Activated CD4-positive, CD25-positive, alpha-beta regulatory T cell treated with anti-CD3 and anti-CD28 coated beads, Interleukin-2, amount 50 U/mL, for 16 hours (primary cell): ENCODE results near the gene BFSP2.

Experiments used
- DNase-seq: peaks from one replicate; pipeline ENCODE4 v3.0.0-alpha.2; 2020; ENCODE audit warnings: low read depth, low spot score

BFSP2 gene, protein sequence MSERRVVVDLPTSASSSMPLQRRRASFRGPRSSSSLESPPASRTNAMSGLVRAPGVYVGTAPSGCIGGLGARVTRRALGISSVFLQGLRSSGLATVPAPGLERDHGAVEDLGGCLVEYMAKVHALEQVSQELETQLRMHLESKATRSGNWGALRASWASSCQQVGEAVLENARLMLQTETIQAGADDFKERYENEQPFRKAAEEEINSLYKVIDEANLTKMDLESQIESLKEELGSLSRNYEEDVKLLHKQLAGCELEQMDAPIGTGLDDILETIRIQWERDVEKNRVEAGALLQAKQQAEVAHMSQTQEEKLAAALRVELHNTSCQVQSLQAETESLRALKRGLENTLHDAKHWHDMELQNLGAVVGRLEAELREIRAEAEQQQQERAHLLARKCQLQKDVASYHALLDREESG

DNA sequence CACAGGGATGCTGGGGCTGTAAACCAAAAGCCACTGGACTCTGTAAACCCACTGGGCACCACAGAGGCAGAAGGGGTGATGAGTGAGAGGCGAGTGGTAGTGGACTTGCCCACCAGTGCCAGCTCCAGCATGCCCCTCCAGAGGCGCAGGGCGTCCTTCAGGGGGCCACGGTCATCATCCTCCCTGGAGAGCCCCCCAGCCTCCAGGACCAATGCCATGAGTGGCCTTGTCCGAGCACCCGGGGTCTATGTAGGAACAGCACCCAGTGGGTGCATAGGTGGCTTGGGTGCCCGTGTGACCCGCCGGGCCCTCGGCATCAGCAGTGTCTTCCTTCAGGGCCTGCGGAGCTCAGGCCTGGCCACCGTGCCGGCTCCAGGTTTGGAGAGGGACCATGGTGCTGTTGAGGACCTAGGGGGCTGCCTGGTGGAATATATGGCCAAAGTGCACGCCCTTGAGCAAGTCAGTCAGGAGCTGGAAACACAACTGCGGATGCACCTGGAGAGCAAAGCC is at the start of gene BFSP2:
TSS of gene BFSP2 (plus strand) at position 51 of the 510 bp plus-strand sequence. CDS start at position 79, 28 bp downstream.
- DNase-seq = no peak

DNA sequence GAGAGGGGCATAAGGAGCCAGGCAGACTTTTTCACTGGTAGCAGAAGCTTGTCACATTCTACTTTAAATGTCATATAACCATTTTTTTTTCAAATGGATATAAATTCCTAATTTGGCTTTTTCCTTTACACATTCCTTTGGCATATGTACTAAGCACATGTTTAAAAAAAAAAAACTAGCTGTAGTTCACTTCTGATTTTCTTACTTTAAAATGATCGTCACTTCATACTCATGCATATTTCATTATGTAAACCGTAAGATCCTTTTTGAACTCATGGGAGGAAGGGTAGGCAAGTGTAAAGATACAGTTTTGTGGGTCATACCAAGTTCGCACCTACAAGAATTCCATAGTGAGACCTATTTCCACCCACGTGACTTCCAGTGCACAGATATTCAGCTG is 45.1 kb upstream of the BFSP2 start:
- no peak for DNase-seq

DNA sequence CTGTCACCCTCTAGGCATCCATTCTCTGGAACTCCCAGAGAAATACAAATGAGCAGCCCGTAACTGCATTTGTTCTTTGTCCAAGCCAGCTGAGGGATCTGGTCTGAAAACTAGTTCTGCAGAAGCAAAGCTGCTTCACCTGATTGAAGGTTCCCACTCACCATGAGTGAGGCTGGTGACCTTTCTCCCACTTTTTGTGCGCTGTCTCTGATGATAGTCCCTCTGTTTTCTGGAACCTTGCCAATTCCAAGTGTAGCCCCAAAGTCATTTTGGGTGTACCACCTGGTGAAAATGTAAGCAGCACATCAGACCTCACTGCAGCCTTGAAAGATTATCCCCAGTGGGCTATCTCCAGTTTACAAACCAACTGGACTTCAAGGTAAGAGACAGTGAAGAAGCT is 39.4 kb upstream of the BFSP2 start:
- DNase-seq = no peak

DNA sequence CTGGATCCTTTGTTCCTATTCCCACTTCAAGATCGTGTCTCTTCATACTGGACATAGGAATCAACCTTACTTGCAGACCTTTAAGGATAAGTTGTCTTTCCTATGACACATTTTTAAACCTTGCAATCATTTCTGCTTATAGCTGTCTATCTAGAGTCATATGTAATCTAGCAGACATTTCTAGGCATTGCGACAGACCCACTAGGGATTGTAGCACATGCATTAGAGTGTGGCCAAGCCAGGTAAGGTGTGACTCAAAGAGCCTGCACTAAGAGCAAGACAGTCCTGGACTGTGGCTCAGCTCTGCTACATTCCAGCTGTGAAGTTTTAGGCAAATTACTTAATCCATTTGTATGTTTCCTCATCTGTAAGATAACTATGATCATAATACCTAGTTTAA is 38.8 kb upstream of the BFSP2 start:
- no peak for DNase-seq

DNA sequence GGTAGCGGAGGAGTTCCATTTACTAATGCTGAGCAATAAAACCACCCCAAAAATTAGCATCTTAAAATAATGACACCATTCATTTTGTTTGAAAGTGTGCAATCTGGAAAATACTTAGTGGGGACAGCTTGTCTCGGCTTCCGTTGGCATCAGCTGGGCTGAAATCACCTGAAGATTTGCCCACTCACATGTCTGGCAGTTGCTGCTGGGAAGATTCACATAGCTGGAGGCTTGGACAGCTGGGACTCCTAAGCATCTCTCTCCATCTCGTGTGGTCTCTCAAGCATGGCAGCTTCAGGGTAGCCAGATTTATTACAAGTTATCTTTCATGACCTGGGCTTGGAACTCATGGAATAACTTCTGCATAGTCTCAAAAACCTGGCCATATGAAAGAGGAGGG is 38.4 kb upstream of the BFSP2 start:
- DNase-seq = no peak

DNA sequence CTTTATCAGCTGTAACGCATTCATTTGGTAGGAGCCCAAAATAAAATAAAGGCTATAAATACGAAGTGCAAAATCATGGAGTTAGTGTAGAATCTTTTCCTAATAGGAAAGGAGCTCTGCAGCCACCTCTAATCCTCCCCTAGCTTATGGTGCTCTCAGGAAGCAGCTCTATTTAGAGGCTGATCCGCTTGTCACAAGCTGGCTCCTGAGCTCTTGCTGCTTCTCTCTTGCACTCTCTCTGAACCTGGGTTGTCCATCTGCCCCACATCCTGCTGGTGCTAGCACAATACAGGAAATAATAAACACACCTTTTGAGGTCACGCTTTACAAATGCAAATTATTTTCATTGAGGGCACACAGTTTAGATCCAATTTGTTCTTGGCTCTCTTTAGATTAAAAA is 37.3 kb upstream of the BFSP2 start:
- DNase-seq = no peak

DNA sequence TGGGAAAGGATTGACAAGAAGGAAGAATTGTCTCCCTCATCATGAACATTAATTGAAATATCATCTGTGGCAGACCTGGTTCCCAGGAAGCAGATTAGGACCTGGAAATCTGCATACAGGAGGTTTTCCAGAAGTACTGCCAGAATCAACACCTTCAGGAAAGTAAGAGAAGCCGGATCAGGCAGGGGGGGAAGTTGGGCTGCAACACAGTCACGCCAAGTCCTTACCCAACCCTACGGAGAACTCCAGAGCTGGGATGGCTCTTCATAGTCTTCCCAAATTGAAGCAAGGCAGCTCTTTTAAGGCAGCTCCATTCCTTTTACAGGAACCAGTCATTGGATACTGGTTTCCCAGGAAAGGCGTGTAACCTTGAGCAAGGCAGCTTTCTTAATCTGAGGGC is 35.2 kb upstream of the BFSP2 start:
- no peak for DNase-seq

DNA sequence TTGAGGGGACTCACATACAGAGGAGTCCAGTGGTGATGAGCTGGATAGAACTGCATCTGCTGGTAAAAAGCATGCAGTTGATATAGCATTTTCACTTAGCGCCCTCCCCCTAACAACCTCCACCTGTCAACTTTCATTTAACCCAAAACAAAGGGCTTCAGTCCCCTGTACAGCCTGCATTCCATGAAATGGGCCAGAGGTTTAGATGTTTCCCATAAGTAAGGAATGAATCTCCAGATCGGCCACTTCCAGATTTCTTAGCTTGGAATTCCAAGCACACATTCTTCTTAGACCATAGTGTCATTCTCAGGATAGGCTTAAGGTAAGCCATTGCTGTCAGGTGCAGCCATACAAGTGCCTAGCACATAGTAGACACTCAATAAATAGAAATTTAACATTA is 32.9 kb upstream of the BFSP2 start:
- DNase-seq = no peak

DNA sequence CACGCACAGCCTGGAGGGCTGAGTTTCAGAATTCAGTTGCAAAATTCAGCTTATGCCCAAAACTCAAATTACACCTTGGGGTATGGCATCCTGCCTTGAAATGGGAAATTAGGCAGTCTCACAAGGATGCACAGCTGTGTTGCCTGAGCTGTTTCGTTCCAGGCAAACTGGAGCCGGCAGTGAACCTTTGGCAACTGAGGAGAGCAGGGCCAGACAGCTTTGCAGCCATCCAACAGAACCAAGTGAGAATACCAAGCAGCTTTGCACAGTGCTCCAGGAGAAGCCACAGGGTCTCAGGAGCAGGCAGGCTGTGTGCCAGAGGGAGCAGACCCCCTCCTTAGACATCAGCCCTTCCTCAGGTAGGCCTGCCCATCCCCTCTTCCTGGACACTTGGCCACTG is 32.5 kb upstream of the BFSP2 start:
- DNase-seq = no peak

DNA sequence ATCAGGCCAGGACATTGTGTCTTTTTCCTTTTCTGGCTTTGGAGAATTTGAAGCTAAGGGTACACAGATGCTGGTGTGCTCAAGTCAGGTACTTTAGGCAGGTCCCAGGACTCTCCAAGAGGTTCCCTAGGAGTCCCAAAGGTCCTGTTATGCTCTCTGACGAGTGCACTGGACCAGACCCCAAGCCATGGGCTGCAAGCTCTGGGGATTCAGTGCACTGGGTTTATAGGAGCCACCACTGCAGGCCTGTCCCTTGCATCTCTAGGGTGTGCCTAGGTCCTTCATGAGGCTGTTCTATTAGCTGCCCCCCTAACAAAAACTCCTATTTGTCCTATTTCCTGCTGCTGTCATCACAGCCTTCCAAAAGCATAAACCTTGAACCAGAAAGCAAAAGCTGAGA is 31.9 kb upstream of the BFSP2 start:
- DNase-seq = no peak

DNA sequence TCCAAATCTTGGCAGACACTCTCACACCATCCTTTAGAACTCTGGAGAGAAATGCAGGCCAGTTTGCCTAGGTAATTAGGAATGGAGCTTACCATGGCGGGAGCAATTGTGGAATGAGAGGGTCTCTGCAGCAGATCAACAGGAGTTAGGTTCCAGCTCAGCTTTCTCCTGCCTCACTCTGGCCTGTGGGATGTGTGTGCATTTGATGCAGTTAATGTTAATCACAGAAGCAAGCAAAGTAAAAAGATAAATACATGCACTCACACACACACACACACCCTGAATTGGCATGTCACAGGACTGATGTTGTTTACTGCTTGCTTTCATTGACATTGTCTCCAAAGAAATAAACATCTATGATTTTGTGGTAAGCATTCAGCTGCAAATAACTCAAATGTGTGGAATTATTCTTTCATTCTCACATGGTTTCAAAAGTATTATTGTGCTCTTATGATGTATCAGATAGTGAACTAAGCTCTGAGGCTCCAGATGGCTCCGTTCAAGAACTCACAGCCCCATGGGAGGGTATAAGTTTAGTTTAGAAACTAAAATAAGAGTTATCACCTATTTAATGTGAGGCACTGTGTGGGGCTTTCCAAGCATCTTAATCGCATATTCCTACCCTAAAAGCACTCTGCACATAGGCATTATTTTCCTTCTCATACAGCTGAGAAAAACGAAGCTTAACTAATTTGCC is 31.3 kb upstream of the BFSP2 start:
- no peak for DNase-seq

DNA sequence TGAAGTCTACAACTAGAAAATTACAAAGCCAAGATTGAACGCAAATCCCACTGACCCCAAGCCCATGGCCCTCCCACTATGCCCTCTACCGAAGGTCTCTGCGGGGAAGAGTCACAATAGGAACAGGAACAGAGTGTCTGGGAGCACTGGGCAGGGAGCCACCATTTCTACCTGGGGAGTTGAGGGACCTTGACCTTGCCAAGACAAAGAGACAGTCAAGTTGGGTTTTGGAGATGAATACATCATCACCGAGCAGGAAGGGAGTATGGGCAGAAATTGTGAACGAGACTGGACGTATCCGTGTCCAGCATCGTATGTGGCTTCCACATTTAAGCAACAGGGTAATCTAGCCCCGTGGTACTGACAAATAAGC is 30.8 kb upstream of the BFSP2 start:
- no peak for DNase-seq

DNA sequence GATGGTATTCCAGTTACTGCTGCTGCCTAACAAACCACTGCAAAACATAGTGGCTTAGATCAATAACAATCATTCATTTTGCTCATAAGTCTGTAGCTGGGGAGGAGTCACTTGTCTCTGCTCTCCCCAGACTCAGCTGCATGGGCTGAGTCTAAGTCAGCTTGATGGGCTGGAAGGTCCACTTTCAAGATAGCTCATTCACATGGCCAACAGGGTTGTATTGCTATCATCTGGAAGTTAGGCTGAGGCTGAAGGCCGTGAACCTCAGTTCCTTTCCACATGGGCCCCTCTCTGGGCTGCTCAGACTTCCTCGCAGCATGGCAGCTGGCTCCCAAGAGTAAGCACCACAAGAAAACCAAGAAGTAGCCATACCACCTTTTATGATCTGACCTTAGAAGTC is 28.7 kb upstream of the BFSP2 start:
- no peak for DNase-seq

DNA sequence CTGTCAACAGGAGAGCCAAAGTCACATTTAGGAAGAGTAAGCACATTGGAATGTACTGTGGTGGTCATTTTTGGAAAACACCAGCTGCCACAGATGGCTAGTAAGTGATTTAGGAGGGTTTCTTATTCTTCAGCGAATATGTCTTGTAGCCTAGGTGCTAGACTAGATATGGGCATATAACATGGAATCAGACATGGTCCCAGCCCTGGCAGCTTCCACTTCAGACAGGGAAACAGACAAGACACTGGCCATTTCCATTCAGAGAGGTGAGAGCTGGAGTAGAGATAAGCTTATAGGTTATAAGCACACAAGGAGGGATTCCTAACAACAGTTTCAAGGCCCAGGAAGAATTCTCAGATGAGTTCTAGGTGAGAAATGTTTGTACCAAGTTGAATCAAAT is 28.2 kb upstream of the BFSP2 start:
- DNase-seq = no peak

DNA sequence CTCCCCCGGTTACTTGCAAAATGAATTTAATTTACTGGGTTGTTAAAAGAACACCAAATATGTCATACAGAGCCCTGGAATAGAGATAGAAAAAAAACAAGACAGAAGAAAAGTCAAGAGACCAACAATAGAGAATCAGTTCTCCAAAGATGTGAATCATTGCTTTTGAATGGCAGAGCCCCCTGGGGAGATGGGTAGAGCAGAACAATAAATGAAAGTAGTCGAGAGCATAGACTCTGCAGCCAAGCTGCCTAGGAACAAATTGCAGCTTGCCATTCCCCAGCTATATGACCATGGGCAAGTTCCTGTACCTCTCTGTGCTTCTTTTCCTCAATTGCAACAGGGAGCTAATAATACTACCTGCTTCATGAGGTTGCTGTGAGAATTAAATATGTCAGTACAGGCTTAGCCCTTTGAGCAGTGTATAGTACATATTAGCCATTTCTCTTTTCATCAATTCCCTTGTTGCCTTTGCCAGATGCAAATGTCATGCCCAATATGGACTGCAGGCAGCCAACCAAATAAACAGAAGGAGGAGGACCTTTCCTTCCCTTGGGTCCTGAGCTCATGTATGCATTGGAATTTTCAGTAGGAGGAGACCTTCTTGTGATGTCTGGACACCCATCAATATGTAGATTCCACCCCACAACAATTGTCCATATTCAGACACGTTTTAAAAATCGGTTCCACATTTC is 25.0 kb upstream of the BFSP2 start:
- no peak for DNase-seq

DNA sequence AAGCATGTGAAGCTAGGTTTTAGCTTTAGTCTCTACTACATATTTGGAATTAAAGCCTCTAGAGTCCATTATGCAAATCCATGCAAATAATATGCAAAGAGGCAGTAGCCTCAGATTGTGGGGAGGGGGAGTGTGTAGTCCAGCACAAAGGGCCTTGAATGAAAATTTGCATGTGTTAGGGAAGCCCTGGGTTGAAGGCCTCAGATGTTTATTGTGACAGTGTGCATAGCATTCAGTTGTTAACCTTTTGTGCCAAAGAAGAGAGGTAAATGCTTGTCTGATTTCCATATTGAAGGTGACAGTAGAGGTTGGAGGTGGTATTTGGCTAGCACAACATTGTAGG is 24.5 kb upstream of the BFSP2 start:
- DNase-seq = no peak

DNA sequence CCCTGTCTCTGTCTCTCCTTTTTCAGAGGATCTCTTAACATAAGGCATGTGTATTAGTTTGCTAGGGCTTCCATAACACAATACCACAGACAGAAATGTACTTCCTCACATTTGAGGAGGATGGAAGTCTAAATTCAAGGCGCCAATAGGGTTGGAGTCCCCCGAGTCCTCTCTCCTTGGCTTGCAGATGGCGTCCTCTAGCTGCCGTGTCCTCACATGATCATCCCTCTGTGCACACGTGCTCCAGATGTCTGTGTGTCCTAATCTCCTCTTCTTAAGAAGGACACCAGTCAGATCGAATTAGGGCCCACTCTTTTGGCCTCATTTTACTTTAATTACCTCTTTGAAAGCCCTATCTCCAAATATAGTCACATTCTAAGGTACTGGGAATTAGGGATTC is 23.0 kb upstream of the BFSP2 start:
- DNase-seq = no peak

DNA sequence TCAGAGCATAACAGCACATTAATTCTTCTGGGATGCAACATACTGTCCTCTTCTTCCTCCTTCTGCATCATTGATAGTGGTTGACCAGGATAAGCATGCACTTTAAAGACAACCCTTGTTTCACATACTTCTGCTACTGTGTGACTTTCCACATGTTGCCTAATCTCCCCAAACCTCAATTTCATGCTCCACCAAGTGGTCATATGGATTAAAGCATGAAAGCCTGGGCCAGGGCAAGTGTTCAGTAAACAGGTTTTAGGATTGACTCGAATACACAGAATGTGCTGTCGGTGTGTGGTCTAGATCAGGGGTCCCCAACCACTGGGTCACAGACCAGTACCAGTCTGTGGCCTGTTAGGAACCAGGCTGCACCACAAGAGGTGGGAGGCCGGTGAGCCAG is 22.5 kb upstream of the BFSP2 start:
- no peak for DNase-seq

DNA sequence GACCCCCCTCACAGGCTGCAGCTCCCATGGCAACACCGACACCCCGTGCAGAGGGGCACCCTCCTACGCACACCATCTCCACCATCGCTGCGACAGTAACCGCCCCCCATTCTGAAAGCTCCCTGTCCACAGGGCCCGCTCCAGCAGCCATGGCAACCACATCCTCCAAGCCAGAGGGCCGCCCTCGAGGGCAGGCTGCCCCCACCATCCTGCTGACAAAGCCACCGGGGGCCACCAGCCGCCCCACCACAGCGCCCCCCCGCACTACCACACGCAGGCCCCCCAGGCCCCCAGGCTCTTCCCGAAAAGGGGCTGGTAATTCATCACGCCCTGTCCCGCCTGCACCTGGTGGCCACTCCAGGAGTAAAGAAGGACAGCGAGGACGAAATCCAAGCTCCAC is 19.9 kb upstream of the BFSP2 start:
- no peak for DNase-seq

DNA sequence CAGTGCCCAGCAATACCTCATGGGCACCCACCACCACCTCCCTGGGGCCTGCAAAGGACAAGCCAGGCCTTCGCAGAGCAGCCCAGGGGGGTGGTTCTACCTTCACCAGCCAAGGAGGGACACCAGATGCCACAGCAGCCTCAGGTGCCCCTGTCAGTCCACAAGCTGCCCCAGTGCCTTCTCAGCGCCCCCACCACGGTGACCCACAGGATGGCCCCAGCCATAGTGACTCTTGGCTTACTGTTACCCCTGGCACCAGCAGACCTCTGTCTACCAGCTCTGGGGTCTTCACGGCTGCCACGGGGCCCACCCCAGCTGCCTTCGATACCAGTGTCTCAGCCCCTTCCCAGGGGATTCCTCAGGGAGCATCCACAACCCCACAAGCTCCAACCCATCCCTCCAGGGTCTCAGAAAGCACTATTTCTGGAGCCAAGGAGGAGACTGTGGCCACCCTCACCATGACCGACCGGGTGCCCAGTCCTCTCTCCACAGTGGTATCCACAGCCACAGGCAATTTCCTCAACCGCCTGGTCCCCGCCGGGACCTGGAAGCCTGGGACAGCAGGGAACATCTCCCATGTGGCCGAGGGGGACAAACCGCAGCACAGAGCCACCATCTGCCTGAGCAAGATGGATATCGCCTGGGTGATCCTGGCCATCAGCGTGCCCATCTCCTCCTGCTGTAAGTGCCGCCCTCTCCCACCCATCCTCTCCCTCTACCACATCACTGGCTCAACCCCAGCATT is 19.2 kb upstream of the BFSP2 start:
- no peak for DNase-seq

DNA sequence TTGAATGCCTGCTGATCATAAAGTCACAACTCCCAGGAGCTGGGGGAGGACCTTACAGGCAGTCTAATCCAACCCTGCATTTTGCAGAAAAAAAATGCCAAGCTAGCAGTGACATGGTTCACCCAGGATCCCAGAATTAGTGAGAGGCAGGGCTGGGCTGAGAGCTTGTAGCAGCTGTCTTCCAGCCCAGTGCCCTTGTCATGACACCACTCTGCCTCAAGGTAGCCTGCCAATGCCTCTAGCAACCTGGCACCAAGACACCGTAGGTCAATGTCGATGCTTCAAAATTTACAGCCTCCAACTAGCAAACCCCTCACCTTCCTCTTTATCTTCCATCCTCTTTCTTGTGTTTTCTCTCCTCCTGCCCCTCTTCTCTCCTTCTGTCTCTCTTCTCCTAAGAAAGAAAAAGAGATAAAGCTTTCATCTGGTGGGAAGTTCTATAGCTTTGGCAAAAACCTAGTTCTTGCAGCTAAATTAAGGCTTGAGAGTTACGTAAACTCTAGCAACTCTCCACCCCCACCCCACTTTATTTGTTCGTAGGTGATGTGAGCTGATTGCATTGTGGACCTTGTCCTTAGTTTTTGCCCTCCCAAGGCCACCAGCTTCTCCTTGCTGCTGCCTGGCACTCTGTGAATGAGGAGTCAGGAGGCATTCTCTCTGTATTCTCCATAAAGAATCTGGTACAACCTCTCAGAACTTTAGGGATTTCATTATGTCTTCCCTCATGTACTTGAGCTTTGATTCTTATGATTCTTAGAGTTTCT is 18.3 kb upstream of the BFSP2 start:
- DNase-seq = no peak
